Spleen (tissue), 11 donors: ENCODE results near the gene FUT7. TPM values are rescaled to one million over a fixed set of nuclear protein-coding genes. Genes with fewer than 3 reads are reported as not detected.

Source experiments
- DNase-seq: peaks from one replicate; pipeline ENCODE4 v3.0.0-alpha.2; 2020
- H3K27ac ChIP-seq, 8 donors: fragments of 200-600 bp; sonication (generic) in 7 of 8; 1 replicate in 4 of 8; 2 replicates in 4 of 8; pipeline versions ENCODE4 v1.5.0 to v1.8.0; 2016 to 2021; ENCODE audit warnings: inconsistent platforms in 4 of 8, mild to moderate bottlenecking in 4 of 8, moderate library complexity in 1 of 8
- H3K27me3 ChIP-seq, 7 donors: fragments of 200-600 bp; sonication (generic) in 6 of 7; replicated peaks in 1 of 7; 1 replicate in 4 of 7; 2 replicates in 3 of 7; pipeline versions ENCODE4 v1.5.0 to v1.8.0; 2016 to 2021; ENCODE audit warnings: inconsistent platforms in 3 of 7, mild to moderate bottlenecking in 1 of 7
- H3K36me3 ChIP-seq, 6 donors: fragments of 200-600 bp; sonication (generic) in 5 of 6; 1 replicate in 4 of 6; 2 replicates in 2 of 6; pipeline versions ENCODE4 v1.5.0 to v1.8.0; 2016 to 2021; ENCODE audit warnings: inconsistent platforms in 2 of 6
- H3K4me1 ChIP-seq, 6 donors: fragments of 200-600 bp; sonication (generic) in 5 of 6; 1 replicate in 3 of 6; 2 replicates in 3 of 6; pipeline versions ENCODE4 v1.5.0 to v1.8.0; 2016 to 2021; ENCODE audit warnings: inconsistent platforms in 3 of 6
- H3K4me3 ChIP-seq, 8 donors: fragments of 200-600 bp; sonication (generic) in 7 of 8; 1 replicate in 4 of 8; 2 replicates in 4 of 8; pipeline versions ENCODE4 v1.5.0 to v1.8.0; 2016 to 2021; ENCODE audit warnings: inconsistent platforms in 4 of 8, mild to moderate bottlenecking in 4 of 8, moderate library complexity in 2 of 8
- H3K9me3 ChIP-seq, 8 donors: fragments of 200-600 bp; sonication (generic) in 7 of 8; 1 replicate in 4 of 8; 2 replicates in 4 of 8; pipeline versions ENCODE4 v1.5.0 to v1.8.0; 2016 to 2021; ENCODE audit warnings: inconsistent platforms in 4 of 8
- POLR2A ChIP-seq, 3 donors: fragments of 450-650 bp; IDR thresholded peaks; one replicate each; pipeline ENCODE4 v1.5.1; 2017; ENCODE audit warnings: antibody characterized with exemption in 3 of 3, mild to moderate bottlenecking in 1 of 3
- POLR2AphosphoS5 ChIP-seq, 3 donors: sonication (generic); formaldehyde crosslinking; IDR thresholded peaks; one replicate each; pipeline ENCODE4 v1.5.1; 2017; ENCODE audit warnings: antibody characterized with exemption in 3 of 3
- WGBS, 5 donors: extraction: QIAGEN DNeasy Blood & Tissue Kit in 3 of 5; methylation state at CpG; one replicate each; pipeline versions ENCODE4 v1.1.5 to v1.1.7; 2013 to 2018; 5-methylcytosine and 5-hydroxymethylcytosine counted together
- intact Hi-C: fragments of 100-400 bp; cut with DNase I; formaldehyde crosslinking; loops from one replicate; pipeline ENCODE4 v1.15.0; 2023; ENCODE audit warnings: low total_unique reads
- polyA plus RNA-seq, 3 donors: library from polyadenylated mRNA; stranded (reverse); fragments of 200-250 nt; gene quantifications; one replicate each; pipeline ENCODE4 v1.2.1, GENCODE V29; 2013
- total RNA-seq, 7 donors: library from RNA; depleted of rRNA in 3 of 7; stranded (reverse); fragments of >200 nt in 3 of 7; fragmentation: NEBNext Ultra II Directional in 4 of 7; extraction: Animal tissue kit (Norgen Biotek cat#: 25700) in 4 of 7; gene quantifications; one replicate each; pipeline versions ENCODE4 v1.1.0 to v1.2.1, GENCODE V29; 2016 to 2021
- TF ChIP-seq, protein P1 (sequence below), 11 experiments: fragments of 200-600 bp in 7 of 11; fragments of 450-650 bp in 4 of 11; sonication (generic) in 4 of 11; IDR thresholded peaks in 8 of 11; conservative IDR thresholded peaks in 3 of 11; 1 replicate in 7 of 11; 2 replicates in 4 of 11; pipeline versions ENCODE4 v1.4.0 to v1.8.0; 2016 to 2021; ENCODE audit warnings: antibody characterized with exemption in 11 of 11, inconsistent platforms in 4 of 11, mild to moderate bottlenecking in 1 of 11
- donor health status: healthy with polysubstance abuse.
- donor health status: DM: no; HTN: no; CAD: no; lungs with moderate emphysema.
- donor health status: DM: no; HTN: no; CAD: no.
- donor health status: Bipolar disorder and iron deficiency.
- donor health status: healthy.
- donor health status: DM: no; HTN: no; CAD: no.
- donor health status: DM: yes; HTN: yes; CAD: no.

Gene FUT7
- total and polyA plus RNA-seq, 10 donors, result 4.0 to 14.9 (median 6.3) TPM

GRCh38 chr9:137009938-137010732, 21.8 kb downstream of the FUT7 start:
- DNase-seq, result no peak
- Histone ChIP-seq H3K27me3 (no peaks in the 10 kb centered on the region), H3K9me3 (no peaks in the 10 kb centered on the region), H3K4me3 (no peak overlapping the region), H3K36me3 (peaks cover 0 to 80% (median 52%) of the 10 kb centered on the region in 6 donors), H3K4me1 (peaks cover 0 to 18% (median 4%) of the 10 kb centered on the region in 6 donors), H3K27ac (no peak overlapping the region)
- WGBS, 5 donors, result 90 to 96% (median 95%) methylated on average over 13 to 49 of the region's 49 CpGs
- intact Hi-C loops, result no loop called here
- TF ChIP-seq, protein P1, sequence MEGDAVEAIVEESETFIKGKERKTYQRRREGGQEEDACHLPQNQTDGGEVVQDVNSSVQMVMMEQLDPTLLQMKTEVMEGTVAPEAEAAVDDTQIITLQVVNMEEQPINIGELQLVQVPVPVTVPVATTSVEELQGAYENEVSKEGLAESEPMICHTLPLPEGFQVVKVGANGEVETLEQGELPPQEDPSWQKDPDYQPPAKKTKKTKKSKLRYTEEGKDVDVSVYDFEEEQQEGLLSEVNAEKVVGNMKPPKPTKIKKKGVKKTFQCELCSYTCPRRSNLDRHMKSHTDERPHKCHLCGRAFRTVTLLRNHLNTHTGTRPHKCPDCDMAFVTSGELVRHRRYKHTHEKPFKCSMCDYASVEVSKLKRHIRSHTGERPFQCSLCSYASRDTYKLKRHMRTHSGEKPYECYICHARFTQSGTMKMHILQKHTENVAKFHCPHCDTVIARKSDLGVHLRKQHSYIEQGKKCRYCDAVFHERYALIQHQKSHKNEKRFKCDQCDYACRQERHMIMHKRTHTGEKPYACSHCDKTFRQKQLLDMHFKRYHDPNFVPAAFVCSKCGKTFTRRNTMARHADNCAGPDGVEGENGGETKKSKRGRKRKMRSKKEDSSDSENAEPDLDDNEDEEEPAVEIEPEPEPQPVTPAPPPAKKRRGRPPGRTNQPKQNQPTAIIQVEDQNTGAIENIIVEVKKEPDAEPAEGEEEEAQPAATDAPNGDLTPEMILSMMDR (IDR thresholded peaks at IDR 0.05 in 8 of 11, conservative IDR thresholded peaks at IDR 0.05 in 3 of 11), result no peak
- TF ChIP-seq POLR2AphosphoS5 (IDR thresholded peaks at IDR 0.05) (no peak), POLR2A (IDR thresholded peaks at IDR 0.05) (no peak)

DNA sequence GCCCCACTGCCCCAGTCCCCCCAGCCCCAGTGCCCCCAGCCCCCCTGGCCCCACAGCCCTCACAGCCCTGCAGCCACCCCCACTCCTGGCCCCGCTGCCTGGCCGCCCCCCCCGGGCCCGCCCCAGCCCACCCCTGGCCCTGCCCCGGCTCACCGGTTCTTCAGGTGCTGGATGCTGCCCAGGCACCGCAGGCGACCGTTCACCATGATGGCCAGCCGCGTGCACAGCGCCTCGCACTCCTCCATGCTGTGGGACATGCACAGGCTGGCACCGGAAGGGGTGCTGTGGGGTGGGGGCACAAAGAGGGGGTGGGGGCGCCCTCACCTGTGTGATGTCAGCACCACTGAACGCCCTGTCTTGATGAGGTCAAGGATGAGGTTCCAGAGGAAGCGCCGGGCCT, 22.7 kb downstream of the FUT7 start:
- Histone ChIP-seq H3K4me3 (no peak overlapping the region), H3K36me3 (peaks cover 0 to 71% (median 43%) of the 10 kb centered on the region in 6 donors), H3K9me3 (no peaks in the 10 kb centered on the region), H3K4me1 (peaks cover 0 to 20% (median 4%) of the 10 kb centered on the region in 6 donors), H3K27ac (no peak overlapping the region), H3K27me3 (no peaks in the 10 kb centered on the region)
- intact Hi-C loops, result no loop called here
- WGBS, 5 donors, result 60 to 96% (median 93%) methylated on average over 1 to 18 of the region's 18 CpGs; no CpG with 5 or more reads in 1 of the 5 donors
- TF ChIP-seq, protein P1 (IDR thresholded peaks at IDR 0.05 in 8 of 11, conservative IDR thresholded peaks at IDR 0.05 in 3 of 11), result no peak
- TF ChIP-seq POLR2A (IDR thresholded peaks at IDR 0.05) (no peak), POLR2AphosphoS5 (IDR thresholded peaks at IDR 0.05) (no peak)
- DNase-seq, result no peak

GRCh38 chr9:137008312-137008711, 23.6 kb downstream of the FUT7 start:
- DNase-seq, result no peak
- no peak overlapping the region for H3K4me3 ChIP-seq
- no peaks in the 10 kb centered on the region for H3K27me3 ChIP-seq
- TF ChIP-seq POLR2AphosphoS5 (IDR thresholded peaks at IDR 0.05) (no peak), POLR2A (IDR thresholded peaks at IDR 0.05) (no peak)
- TF ChIP-seq, protein P1 (IDR thresholded peaks at IDR 0.05 in 8 of 11, conservative IDR thresholded peaks at IDR 0.05 in 3 of 11), result no peak
- intact Hi-C loops, result no loop called here
- no peak overlapping the region for H3K27ac ChIP-seq
- H3K9me3 ChIP-seq, result no peaks in the 10 kb centered on the region
- peaks cover 0 to 62% (median 35%) of the 10 kb centered on the region in 6 donors for H3K36me3 ChIP-seq
- H3K4me1 ChIP-seq, result peaks cover 0 to 20% (median 4%) of the 10 kb centered on the region in 6 donors
- WGBS, 5 donors, result 68 to 86% (median 80%) methylated on average over 7 to 22 of the region's 22 CpGs

DNA sequence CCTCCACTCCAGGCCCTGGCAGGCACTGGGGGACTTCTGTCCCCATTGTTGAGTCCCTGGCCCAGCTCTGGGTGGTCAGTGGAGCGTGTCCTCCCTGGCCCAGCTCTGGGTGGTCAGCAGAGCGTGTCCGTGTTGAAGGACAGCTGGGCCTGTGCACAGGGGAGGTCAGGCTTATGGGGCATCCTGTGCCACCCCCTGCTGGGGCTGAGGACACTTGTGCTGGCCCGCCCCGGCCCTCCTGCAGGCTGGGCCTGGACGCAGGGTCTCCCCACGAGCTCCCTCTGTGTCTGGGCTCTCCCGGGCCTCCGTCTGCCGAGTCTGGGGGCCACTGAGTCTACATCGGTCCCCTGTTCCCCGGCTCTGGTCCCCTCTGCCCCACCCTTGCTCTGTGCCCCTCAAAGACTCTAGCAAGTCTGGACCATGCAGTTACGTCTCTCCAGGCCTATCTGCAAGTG, 24.0 kb downstream of the FUT7 start:
- Histone ChIP-seq H3K27me3 (no peaks in the 10 kb centered on the region), H3K4me3 (no peak overlapping the region), H3K9me3 (no peaks in the 10 kb centered on the region), H3K27ac (no peak overlapping the region), H3K36me3 (peaks cover 0 to 57% (median 32%) of the 10 kb centered on the region in 6 donors), H3K4me1 (peaks cover 0 to 20% (median 4%) of the 10 kb centered on the region in 6 donors)
- no peak for DNase-seq
- WGBS, 5 donors, result 84 to 94% (median 87%) methylated on average over 2 to 13 of the region's 13 CpGs
- TF ChIP-seq, protein P1 (IDR thresholded peaks at IDR 0.05 in 8 of 11, conservative IDR thresholded peaks at IDR 0.05 in 3 of 11), result no peak
- TF ChIP-seq POLR2A (IDR thresholded peaks at IDR 0.05), result no peak
- no peak for TF ChIP-seq POLR2AphosphoS5 (IDR thresholded peaks at IDR 0.05)
- intact Hi-C loops, result no loop called here
